HG03457 (cell line): Measurements from ENCODE around the gene TMPRSS4.

Experiments
- ATAC-seq: cut with Tn5 transposase; IDR thresholded peaks from one replicate; pipeline ENCODE4 v1.9.1; 2021; ENCODE audit warnings: moderate number of reproducible peaks; ENCODE audit not compliant: unreplicated experiment

TMPRSS4 gene

DNA sequence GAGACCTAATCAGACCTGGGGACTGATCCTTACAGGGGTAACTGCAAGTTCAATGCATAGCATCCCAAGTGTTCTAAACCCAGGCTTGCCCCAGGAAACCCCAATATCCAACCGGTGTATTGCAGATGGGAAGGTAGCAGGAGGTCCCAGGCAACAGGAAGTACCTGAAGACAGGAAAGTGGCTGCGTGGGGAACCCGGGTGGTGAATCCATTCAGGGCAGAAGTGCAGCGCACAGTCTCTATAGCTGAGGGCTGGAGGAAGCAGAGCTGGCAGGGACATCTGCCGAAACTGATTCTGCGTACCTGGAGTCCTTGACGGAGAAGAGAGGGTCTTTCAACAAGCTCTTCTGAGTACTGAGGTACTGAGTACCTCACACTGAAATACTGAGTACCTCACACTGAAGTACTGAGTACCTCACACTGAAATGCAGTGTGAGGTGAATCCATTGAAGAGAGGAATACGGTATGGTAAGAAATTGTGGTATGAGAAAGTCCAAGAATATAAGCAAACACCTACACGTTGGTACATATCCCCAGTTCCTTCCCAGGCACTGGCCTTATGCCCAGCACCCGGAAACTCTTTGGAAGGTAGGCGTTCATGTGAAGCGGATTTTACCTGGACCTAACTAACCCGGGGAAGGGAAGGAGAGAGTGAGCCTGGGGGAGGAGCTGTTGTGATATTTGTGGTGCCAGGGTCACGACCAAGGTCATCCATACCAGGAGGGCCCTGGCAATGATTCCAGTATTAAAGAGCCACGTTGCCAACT is 55.7 kb downstream of the TMPRSS4 start:
- ATAC-seq = no peak

DNA sequence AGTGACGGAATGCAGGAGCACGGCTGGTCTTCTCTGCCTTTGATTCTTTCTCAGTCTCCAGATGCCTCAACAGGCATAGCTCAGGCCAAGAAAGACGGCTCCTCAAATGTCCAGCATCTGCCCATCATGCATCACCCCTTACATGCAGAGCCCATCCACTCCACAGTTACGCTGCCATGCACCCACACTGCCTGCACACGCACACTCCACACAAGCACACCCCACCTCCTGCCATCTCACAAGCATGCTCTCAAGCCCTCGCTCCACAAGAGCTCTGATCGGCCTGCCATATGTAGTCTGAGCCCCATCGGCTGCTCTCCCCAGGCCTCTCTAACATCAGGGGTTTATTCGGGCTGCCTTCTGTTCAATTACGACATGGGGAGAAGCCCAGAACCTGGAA is 56.9 kb downstream of the TMPRSS4 start:
- no peak for ATAC-seq

DNA sequence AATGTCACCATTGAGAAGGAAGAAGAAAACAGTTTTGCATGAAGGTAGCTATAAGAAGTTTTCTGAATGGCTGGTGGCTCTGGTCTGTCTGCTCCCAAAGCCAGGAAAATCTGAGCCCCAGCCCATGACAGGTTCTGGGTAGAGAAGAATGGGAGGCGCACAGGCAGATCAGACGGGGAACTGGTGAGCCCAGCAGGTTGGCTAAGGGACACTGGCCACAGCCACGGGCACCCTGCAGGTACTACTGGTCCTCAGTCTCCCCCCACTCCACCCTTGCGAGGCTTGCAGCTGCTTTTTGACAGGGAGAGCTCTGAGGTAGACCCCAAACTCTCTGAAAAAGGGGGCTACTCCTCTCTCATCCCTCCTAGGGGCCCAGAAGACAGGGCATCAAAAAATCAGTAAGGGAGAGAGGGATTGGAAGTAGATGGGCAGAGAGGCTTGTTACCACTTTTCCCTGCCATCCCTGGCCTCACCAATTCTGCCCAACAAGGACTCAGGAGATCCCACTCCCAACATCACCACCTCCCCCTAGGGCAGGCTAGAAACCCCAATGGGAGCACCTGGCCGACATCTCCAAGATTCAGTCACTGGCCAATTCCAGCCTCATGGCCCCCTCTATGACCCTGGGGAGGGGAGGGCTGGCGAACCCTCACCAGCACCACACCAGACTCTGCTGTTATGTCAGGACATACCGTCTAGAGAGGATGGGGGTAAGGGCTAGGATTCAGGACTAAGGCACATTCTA is 58.3 kb downstream of the TMPRSS4 start:
- no peak for ATAC-seq

DNA sequence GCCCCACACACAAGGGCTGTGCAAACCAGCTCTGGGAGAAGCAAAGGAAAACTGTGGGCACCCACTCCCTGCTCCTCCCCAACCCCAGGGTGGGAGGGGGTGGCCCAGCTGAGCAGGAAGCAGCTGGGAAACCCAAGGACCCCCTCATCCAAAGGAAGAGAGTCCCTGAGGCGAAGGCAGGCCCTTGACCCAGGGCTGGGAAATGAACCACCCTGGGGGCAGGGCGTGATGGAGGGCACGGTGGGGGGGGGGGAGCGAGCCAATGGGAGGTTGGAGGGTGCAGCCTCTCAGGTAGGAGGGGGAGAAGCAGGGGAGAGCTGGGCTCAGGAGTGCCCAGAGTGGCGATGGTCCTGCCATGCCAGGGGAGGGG is 58.9 kb downstream of the TMPRSS4 start:
- ATAC-seq = no peak

DNA sequence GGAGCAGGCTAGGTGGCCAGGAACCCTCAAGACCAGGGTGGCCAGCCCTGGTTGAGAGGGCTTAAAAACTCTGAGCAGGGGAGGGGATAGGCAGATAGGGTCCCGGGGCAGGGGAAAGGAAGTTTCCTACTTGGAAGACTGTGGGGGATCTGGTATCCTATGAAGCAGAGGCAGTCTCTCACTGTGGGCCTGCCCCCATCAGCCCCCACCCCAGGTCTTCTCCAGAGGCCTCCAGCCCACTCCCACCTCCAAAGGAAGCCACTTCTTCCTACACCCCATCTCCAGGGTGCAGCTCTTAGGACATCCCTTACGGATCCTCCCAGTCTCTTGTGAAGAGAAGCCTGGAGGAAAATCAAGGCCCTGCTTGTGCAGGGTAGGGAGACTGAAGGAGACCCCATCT is 59.5 kb downstream of the TMPRSS4 start:
- ATAC-seq = no peak

DNA sequence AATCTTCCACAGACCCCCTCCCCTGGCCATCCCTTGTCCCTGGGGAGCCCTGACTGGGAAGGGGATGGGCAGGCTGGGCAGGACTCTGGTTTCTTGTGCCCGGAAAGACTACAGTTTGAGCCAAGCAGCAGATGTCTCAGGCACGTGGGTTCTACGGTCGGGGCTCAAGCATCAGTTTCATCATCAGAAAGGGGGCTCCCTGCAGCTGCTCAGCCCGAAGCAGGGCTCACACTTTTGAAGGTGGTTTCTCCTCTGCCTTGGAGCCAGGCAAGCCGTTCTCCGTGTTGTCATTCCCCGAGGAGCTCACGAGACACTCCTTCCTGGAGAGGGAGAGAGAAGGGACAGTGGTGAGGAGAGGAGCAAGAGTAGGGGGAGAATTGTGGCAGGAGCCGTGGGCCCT is 59.9 kb downstream of the TMPRSS4 start:
- no peak for ATAC-seq

DNA sequence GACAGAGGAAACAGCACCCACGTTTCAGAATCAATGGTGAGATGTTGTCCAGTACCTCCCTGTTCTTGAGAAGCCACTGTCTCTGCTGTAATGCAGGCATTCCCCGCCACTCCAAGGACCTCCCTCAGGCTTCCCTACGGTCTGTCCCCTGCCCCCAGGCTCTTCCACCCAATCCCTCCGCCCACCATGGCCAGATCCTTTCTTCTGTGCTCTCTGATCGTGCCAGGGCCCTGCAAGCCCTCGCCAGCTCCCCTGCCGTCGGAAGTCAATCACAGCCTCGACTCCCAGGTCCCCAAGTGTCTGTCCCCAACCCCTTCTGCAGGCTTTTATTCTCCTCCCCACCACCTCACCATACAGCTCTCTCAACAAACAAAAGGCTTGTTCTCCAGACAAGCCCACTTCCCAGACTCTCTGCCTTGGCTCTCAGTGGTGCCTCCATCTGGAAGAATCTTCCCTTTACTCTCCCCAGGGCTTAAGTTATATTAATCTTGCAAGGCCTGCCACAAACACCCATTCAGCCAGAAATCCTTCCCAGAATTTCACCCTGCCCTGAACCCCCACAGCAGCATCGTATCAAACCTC is 62.1 kb downstream of the TMPRSS4 start:
- ATAC-seq = no peak

DNA sequence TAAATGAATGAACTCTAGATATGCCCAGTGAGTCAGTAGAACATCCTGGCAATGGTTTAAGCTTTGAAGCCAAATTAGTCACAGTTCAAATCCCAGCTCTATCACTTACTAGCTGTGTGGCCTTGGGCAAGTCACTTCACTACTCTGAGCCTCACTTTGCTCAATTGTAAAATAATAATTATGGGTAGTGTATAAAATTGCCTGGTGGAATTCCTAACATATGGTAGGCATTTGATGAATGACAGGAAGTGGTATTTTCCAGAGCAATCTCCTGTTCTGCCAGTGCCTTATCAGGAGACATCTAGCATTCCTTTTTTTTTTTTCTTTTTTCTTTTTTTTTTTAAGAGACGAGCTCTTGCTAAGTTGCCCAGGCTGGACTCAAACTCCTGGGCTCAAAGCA is 62.7 kb downstream of the TMPRSS4 start:
- no peak for ATAC-seq

DNA sequence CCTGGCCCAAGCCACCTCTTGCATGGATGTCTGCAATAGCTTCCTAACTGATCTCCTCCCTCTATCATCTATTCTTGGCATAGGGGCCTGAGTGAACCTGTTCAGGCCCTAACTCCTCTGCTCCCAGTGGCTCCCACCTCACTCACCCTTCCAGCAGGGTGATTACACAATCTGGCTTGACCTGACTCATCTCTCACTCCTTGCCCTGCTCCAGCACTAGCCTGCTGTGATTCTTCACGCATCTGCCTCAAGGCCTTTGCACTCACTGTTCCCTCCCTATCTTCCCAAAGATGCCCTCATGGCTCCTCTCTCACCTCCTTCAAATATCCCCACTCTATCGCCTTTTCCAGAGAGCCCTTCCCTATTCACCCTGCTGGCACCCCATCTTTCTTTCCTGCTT is 65.2 kb downstream of the TMPRSS4 start:
- no peak for ATAC-seq

DNA sequence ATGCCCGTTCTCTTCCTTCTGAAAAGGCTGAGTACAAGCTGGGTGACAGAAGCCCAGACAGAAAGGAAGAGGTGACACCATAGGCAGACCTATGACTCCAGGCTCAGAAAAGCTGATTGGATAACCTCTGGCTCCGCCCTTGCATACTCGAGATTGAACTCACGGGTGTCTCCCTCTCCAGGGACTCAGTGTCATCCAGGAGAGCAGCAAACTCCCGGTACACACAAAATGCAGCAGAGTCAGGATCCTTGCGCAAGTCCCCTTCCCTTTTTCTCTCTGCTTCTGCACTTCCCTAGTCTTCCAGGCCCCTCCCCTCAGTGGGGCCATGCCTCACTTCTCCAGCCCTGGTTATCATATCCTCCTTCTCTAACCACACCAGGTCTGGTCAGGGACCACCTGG is 65.9 kb downstream of the TMPRSS4 start:
- ATAC-seq = no peak

DNA sequence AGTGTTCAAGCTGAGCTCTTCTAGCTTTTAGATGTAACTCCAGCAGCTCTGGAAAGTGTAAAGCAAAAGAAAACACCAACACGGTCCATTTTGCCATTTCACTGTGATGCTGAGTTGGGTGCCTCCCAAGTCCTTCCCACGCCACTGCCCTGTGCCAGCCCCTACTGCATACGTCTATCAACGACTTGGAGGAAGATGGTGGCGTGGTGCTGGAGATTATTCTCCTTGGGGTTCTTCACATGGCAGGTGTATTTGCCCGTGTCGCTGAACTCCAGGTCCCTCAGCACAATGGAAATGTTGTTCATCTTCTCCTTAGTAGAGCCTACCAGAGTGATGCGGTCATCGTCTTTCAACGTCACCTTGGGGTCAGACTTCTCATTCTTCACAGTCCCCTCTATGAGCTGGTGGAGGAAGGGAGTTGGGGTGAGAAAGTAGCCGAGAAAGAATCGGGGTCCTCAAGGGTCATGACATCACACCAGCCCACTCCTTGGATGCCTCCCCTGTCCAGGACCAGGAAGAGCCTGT is 66.8 kb downstream of the TMPRSS4 start:
- ATAC-seq = no peak

DNA sequence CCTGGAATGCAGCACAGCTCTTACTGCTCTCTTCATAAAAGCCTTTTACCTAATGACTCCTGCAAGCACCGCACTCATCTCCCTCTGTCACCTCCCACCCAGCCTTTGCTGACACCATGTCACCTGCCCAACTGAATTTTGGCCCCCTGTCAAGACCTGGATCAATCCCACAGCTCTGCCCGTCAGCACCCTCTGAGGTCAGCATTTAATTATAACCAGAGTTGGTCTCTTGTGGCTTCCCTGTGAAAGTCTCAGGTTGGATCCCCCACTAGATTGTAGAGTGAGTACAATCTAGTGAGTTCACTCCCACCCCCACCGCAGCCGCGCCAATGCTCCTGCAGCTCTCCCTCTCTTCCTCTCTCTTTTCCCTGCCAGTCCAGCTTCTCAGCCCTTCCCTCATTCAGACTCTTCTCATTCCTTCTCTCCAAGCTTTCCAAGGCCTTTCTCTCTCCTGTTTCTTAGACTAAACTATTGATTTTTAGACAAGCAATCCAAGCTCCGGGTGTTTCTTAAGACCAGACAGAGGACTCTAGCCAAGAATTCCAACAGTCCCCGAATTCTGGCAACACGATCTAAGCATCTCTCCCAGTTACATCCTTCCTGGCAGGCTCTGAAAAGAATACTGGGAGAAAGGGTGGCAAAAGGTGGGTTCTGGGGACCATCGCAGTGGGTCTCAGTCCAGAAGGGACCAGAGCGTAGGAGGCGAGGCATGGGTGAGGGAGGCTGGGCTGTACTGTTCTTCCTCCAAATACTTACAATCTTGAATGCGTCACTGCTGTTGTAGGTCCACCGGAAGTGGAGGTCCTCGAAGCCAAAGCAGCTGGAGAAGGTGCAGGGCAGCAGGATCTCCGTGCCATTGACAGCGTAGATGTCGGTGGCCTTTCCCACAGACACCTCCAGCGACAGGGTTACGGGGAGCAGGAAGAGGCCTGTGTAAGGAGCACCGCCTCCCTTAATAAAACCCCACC is 67.7 kb downstream of the TMPRSS4 start:
- no peak for ATAC-seq

DNA sequence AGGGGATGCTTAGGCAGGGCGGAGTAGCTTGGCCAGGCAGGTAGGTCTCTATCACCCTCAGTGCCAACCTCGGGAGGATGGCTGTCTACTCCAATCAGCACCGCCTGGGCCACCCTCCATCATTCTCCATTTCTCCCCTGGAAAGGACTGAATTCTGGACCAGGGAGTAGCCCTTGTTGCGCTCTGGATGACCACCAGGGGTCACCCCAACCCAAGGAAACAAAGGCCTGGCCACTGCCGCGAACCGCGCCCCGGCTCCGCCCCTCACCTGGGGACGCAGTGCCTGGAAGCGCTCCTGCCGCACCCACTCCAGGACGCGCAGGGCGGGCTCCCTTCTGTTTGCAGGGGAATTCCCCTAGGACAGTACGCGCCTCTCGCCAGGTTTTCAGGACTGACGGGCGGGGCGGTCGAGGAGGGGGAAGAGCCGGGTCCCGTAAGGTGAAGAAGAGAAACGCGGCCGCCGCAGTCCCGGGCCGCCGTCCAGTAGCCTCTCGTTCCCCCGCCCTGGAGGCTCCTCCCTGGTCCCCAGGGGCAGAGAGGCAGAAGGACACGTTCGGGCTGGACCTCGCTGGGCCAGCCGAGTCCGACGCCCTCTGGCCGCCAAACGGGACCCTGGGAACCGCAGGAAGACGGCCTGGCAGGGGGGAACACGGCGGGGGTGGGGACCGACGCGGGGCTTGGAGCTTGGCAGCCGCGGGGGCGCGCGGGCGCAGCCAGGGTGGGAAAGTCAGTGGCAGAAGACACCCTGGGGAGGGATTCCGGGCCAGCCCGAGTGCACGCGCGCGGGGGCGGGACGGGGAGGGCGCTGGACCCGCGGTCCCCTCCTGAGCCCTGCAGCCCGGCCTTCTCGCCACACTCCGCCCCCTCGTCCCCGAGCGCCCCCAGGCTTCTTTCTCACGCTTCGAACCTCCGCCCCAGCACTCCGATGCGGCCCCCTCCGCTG is 68.7 kb downstream of the TMPRSS4 start:
- ATAC-seq = peak; percentile 61

DNA sequence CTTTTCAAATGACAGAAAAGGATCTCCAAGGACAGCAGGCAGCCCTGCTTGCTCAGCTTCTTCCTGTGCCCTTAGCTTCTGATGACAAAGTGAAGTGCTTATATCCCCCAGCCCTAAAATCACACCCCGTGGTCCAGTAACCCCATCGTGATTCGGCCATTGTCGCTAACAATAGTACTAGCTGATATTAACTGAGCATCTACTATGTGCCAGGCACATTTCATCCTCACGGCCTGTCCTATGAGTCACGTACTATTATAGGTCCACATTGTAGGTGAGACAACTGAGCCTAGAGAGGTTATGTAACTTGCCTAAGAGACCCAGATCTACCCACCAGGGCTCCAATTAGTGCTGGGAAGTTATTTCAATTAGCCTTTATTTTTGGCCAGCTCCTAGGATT is 69.7 kb downstream of the TMPRSS4 start:
- no peak for ATAC-seq

DNA sequence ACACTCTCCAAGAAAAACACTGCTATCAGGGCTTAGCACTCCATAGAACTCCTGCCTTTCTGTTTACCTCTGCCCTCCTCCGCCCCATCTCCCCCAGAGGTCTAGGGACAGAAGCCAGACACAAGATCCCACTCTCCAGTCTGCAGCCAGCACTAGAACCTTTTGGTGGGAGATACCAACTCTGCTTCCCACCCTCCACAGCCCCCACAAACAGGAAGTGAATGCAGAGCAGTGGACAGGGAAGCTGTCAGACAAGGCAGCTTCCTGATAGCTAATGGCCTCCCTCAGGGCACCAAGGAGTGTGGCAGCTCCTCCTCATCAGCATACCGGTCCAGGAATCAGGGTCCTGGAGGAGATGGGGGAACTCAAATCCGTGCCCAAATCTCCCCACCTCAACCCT is 70.6 kb downstream of the TMPRSS4 start:
- no peak for ATAC-seq

DNA sequence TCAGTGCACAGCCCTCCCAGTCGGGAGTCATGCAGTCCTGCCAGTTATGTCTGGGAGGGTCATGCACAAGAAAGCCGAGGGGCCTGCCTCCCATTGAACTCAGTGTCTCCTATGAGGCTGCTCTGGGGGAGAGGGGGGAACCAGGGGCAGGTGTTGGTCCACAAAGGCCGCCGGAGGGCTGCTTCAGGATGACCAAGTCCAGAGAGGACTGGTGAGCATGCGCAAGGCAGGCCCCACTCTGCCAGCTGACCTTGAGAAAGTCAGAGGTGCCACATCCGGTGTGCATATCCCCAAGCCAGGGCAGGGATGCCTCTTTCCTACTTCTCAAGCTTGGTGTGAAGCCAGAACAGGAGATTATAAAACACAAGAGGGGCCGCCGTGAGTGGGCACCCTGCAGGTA is 71.4 kb downstream of the TMPRSS4 start:
- ATAC-seq = no peak

DNA sequence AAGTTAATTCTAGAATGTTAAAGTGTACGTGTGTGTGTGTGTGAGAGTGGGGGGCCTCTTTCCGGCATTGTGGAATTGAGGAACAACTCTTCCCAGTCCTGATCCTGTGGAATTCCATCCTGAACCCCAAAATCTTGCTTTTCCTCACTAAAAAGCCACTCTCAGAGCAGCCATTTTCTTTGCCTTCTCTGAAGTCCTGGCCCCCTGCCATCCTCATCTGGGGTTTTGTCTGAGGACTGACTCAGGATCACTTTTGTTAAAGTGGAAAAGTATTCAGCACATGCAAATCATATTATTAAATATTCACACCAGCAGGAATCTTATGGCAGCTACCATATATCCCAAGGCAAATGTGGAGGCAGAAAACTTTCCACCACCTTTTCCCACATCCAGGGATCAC is 72.0 kb downstream of the TMPRSS4 start:
- ATAC-seq = no peak

DNA sequence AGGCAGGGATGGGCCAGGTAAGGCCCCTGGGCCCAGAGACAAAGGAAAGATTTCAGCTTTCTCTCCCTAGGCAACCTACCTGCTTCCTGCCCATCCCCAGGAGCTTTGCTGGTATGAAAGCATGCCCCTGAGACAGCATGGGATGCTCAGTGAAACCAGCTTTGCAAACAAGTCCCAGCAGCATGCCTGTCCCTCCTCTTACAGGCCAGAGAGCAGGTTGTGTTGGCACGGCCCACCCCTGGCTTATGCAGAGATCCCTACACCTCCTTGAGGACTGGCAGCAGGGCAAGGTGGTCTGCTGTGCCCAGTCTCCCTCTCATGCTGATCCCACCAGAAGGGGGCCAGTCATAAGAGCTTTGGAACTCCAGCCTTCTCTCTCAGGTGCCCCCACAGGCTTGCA is 72.6 kb downstream of the TMPRSS4 start:
- no peak for ATAC-seq

DNA sequence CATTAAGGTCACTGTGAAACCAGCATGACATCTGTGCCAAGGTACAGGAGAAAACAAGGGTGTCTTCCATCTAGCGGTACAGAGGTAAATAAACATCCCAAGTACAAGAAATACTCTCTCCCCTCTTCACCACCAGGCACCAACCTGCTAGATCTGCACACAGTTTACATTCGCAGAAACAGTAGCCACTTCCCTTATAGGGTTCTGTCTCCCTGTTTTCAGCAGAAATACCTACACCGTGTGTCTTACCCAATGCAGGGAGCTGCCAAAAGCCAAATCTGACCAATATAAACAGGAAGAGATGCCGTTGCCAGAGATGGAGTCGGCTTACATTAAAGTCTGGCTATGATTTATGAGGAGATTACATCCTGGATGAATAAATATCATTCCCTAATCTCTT is 74.6 kb downstream of the TMPRSS4 start:
- no peak for ATAC-seq

DNA sequence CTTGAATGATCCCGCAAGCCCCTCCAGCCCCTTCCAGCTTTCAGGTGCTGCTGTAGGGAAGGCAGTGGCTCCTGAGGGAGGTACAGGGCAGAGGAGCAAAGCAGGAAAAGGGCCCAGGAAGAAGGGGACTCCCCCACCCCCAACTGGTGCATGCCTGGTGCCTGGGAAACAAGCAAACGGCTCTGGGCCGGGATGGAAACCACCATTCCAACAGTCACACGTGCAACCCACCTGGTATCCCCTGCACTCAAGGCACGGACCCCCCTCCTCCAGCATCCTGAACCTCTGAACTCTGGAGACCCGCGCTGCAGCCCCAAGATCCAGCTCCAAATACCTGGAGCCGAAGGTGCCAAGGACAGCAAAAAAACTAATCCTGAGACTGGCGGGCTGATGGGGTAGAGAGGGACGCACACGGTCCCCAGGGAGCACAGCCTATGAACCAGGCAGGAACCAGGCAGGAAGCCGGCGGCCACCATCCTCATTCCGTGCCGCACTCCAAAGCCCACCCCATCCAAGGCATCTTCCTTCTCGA is 75.2 kb downstream of the TMPRSS4 start:
- no peak for ATAC-seq
